NT2/D1 (cell line): ENCODE data around the gene CNOT1.

ENCODE experiments used
- SUZ12 ChIP-seq: IDR thresholded peaks from 2 replicates; pipeline ENCODE4 v1.6.1; 2011; ENCODE audit not compliant: insufficient read length, insufficient read depth; ENCODE audit errors: extremely low read depth
- YY1 ChIP-seq: IDR thresholded peaks from 2 replicates; pipeline ENCODE4 v1.6.1; 2011; ENCODE audit not compliant: insufficient read length, insufficient read depth
- ZNF274 ChIP-seq: IDR thresholded peaks from 2 replicates; pipeline ENCODE4 v1.6.1; 2011; ENCODE audit warnings: mild to moderate bottlenecking, low read depth, low read length

GRCh38 chr16:58670946-58671583 lies 41.4 kb upstream of the CNOT1 start:
- TF ChIP-seq YY1 (no peak), ZNF274 (no peak), SUZ12 (no peak)
